IMR-90 (cell line): ENCODE measurements around the gene ACSL3. TPM values are rescaled to one million over a fixed set of nuclear protein-coding genes. Genes with fewer than 3 reads are reported as not detected.

ENCODE experiments used
- ATAC-seq: fragments of 200-7000 bp; cut with Tn5 transposase; 2 replicates; pipeline ENCODE4 v1.9.1; 2020; ENCODE audit warnings: low read depth, mild to moderate bottlenecking, moderate library complexity
- BruUV-seq: library from RNA; stranded (reverse); fragments of 400-500 nt; replicated peaks from 2 replicates; lab custom pipeline; 2021; lab: Mats Ljungman, UMichigan
- CTCF ChIA-PET: fragments of 300-600 bp; formaldehyde crosslinking; extraction: SDS; loops from one replicate; lab custom pipeline; 2021; ENCODE audit warnings: antibody characterized with exemption; lab: Yijun Ruan, JAX
- POLR2A ChIA-PET: fragments of 300-600 bp; sonication (Branson Sonifier 250); formaldehyde crosslinking; loops from one replicate; lab custom pipeline; 2022; ENCODE audit warnings: antibody characterized with exemption; ENCODE audit not compliant: unreplicated experiment; lab: Charles Lee
- DNase-seq: peaks from one replicate; pipeline ENCODE4 v3.0.0; 2013
- H2AFZ ChIP-seq: replicated peaks from 2 replicates; pipeline ENCODE3; 2013; ENCODE audit warnings: low read length, mild to moderate bottlenecking; ENCODE audit not compliant: poor library complexity
- H2AK5ac ChIP-seq: 2 replicates; pipeline ENCODE4 v1.6.1; 2013; ENCODE audit warnings: low read depth, low read length, inconsistent platforms
- H2AK9ac ChIP-seq: replicated peaks from 2 replicates; pipeline ENCODE3; 2013; ENCODE audit warnings: mild to moderate bottlenecking, low read depth, low read length, moderate library complexity; ENCODE audit not compliant: poor library complexity
- H2BK120ac ChIP-seq: 2 replicates; pipeline ENCODE4 v1.6.1; 2013; ENCODE audit warnings: low read depth, low read length, inconsistent platforms
- H2BK15ac ChIP-seq: 3 replicates; pipeline ENCODE4 v1.6.1; 2013; ENCODE audit warnings: low read depth, low read length, inconsistent platforms
- H2BK20ac ChIP-seq: 2 replicates; pipeline ENCODE4 v1.6.1; 2013; ENCODE audit warnings: low read depth, mild to moderate bottlenecking, inconsistent platforms, low read length, moderate library complexity
- H2BK5ac ChIP-seq: 2 replicates; pipeline ENCODE4 v1.6.1; 2013; ENCODE audit warnings: mild to moderate bottlenecking, low read depth, low read length, inconsistent platforms; ENCODE audit not compliant: poor library complexity, severe bottlenecking
- H3K14ac ChIP-seq: replicated peaks from 2 replicates; pipeline ENCODE4 v1.6.1; 2013; ENCODE audit warnings: low read depth, low read length, inconsistent platforms
- H3K18ac ChIP-seq: 2 replicates; pipeline ENCODE4 v1.6.1; 2013; ENCODE audit warnings: low read depth, low read length, control low read depth
- H3K23ac ChIP-seq: 2 replicates; pipeline ENCODE4 v1.6.1; 2013; ENCODE audit warnings: low read depth, low read length, inconsistent platforms
- H3K27ac ChIP-seq: 2 replicates; pipeline ENCODE4 v1.5.1; 2013; ENCODE audit warnings: mild to moderate bottlenecking, control low read depth, low read length; ENCODE audit not compliant: insufficient read depth
- H3K27me3 ChIP-seq: 2 replicates; pipeline ENCODE4 v1.6.1; 2013; ENCODE audit warnings: low read length; ENCODE audit not compliant: control insufficient read depth, insufficient read depth
- H3K36me3 ChIP-seq: 2 replicates; pipeline ENCODE4 v1.6.1; 2013; ENCODE audit warnings: low read length, mixed read lengths; ENCODE audit not compliant: control insufficient read depth, insufficient read depth
- H3K4ac ChIP-seq: 2 replicates; pipeline ENCODE4 v1.6.1; 2013; ENCODE audit warnings: low read depth, low read length, inconsistent platforms
- H3K4me1 ChIP-seq: 2 replicates; pipeline ENCODE4 v1.6.1; 2013; ENCODE audit warnings: low read length, mixed read lengths; ENCODE audit not compliant: control insufficient read depth, insufficient read depth
- H3K4me2 ChIP-seq: 2 replicates; pipeline ENCODE4 v1.6.1; 2013; ENCODE audit warnings: low read depth, mild to moderate bottlenecking, control low read depth, low read length, moderate library complexity
- H3K4me3 ChIP-seq: 2 replicates; pipeline ENCODE4 v1.5.1; 2013; ENCODE audit warnings: low read depth, mild to moderate bottlenecking, control low read depth, low read length, moderate library complexity; ENCODE audit not compliant: insufficient read depth
- H3K56ac ChIP-seq: 2 replicates; pipeline ENCODE4 v1.6.1; 2013; ENCODE audit warnings: low read length, inconsistent platforms; ENCODE audit not compliant: insufficient read depth; ENCODE audit errors: extremely low read depth
- H3K79me1 ChIP-seq, 2 experiments: 2 replicates each; pipeline ENCODE4 v1.6.1; 2013; ENCODE audit warnings: low read length in 2 of 2, inconsistent platforms in 1 of 2, low read depth in 1 of 2
- H3K9ac ChIP-seq: 2 replicates; pipeline ENCODE4 v1.6.1; 2013; ENCODE audit warnings: low read depth, low read length, control low read depth
- H3K9me1 ChIP-seq: 2 replicates; pipeline ENCODE4 v1.6.1; 2013; ENCODE audit warnings: low read length, inconsistent platforms; ENCODE audit not compliant: insufficient read depth
- H3K9me3 ChIP-seq: 2 replicates; pipeline ENCODE4 v1.6.1; 2013; ENCODE audit warnings: low read length; ENCODE audit not compliant: control insufficient read depth, insufficient read depth
- H4K20me1 ChIP-seq: 2 replicates; pipeline ENCODE4 v1.6.1; 2013; ENCODE audit warnings: low read length, inconsistent platforms; ENCODE audit not compliant: insufficient read depth
- H4K5ac ChIP-seq: 2 replicates; pipeline ENCODE4 v1.6.1; 2013; ENCODE audit warnings: mild to moderate bottlenecking, low read depth, low read length, control low read depth
- H4K8ac ChIP-seq, 2 experiments: 2 replicates each; pipeline ENCODE4 v1.6.1; 2013; ENCODE audit warnings: low read depth in 2 of 2, low read length in 2 of 2, control low read depth in 1 of 2, inconsistent platforms in 1 of 2
- H4K91ac ChIP-seq: 2 replicates; pipeline ENCODE4 v1.6.1; 2013; ENCODE audit warnings: low read depth, low read length, inconsistent platforms; ENCODE audit not compliant: insufficient read depth
- BHLHE40 ChIP-seq: fragments of 150-350 bp; IDR thresholded peaks from 2 replicates; pipeline ENCODE4 v1.6.1; 2016; ENCODE audit warnings: mild to moderate bottlenecking, low read depth, low read length
- CEBPB ChIP-seq: IDR thresholded peaks from 2 replicates; pipeline ENCODE4 v1.6.1; 2012; ENCODE audit warnings: low read depth, low read length, improper control_type of control experiment
- CHD1 ChIP-seq: IDR thresholded peaks from 2 replicates; pipeline ENCODE4 v1.6.1; 2012; ENCODE audit warnings: low read depth, low read length, improper control_type of control experiment
- MAFK ChIP-seq: IDR thresholded peaks from 2 replicates; pipeline ENCODE4 v1.6.1; 2012; ENCODE audit warnings: low read depth, low read length, improper control_type of control experiment
- MAZ ChIP-seq: IDR thresholded peaks from 2 replicates; pipeline ENCODE4 v1.6.1; 2012; ENCODE audit warnings: low read depth, mild to moderate bottlenecking, low read length, improper control_type of control experiment, moderate library complexity, borderline replicate concordance
- NFE2L2 ChIP-seq: fragments of 150-350 bp; IDR thresholded peaks from 2 replicates; pipeline ENCODE4 v1.6.1; 2016; ENCODE audit warnings: low read depth, mild to moderate bottlenecking, low read length
- RAD21 ChIP-seq: IDR thresholded peaks from 2 replicates; pipeline ENCODE4 v1.6.1; 2012; ENCODE audit warnings: low read length, improper control_type of control experiment
- RCOR1 ChIP-seq: IDR thresholded peaks from 2 replicates; pipeline ENCODE4 v1.6.1; 2012; ENCODE audit warnings: mild to moderate bottlenecking, low read length, improper control_type of control experiment; ENCODE audit not compliant: insufficient replicate concordance
- RFX5 ChIP-seq: IDR thresholded peaks from 2 replicates; pipeline ENCODE4 v1.8.0; 2012; ENCODE audit warnings: low read depth, mild to moderate bottlenecking, low read length, moderate library complexity
- USF2 ChIP-seq: fragments of 150-350 bp; IDR thresholded peaks from 2 replicates; pipeline ENCODE4 v1.6.1; 2017; ENCODE audit warnings: mild to moderate bottlenecking, antibody characterized with exemption, low read length, low read depth
- WGBS, 2 experiments: methylation state at CpG; one replicate each; pipeline versions ENCODE4 v1.1.5 to v1.1.7; 2013; ENCODE audit warnings: missing lambda C conversion rate in 2 of 2; ENCODE audit not compliant: insufficient read length in 1 of 2; ENCODE audit errors: extremely low coverage in 2 of 2; 5-methylcytosine and 5-hydroxymethylcytosine counted together
- dilution Hi-C: fragments of 300-500 bp; cut with HindIII; formaldehyde crosslinking; loops from one replicate; pipeline ENCODE4 v1.14.3; 2018; ENCODE audit warnings: low sequenced_read_pairs; ENCODE audit not compliant: unreplicated experiment
- in situ Hi-C: fragments of 300-500 bp; cut with MboI; formaldehyde crosslinking; loops from 3 replicates; pipeline ENCODE4 v1.14.3; 2019; ENCODE audit warnings: low sequenced_read_pairs, inconsistent platforms, mixed read lengths
- intact Hi-C: fragments of 100-400 bp; cut with micrococcal nuclease; formaldehyde crosslinking; loops from 2 replicates; pipeline ENCODE4 v1.10.0; 2022
- polyA plus RNA-seq, 3 experiments: library from polyadenylated mRNA; depleted of rRNA; stranded (reverse); fragments of >200 nt; gene quantifications; 2 replicates each; pipeline ENCODE4 v1.2.3, GENCODE V29; 2012; ENCODE audit warnings: low replicate concordance in 1 of 3
- total RNA-seq: library from RNA; depleted of rRNA; stranded (reverse); fragments of >200 nt; gene quantifications from 2 replicates; pipeline ENCODE4 v1.2.3, GENCODE V29; 2012
- TF ChIP-seq, protein P1 (sequence below): fragments of 150-350 bp; IDR thresholded peaks from 2 replicates; pipeline ENCODE4 v1.6.1; 2016; ENCODE audit warnings: low read depth, mild to moderate bottlenecking, low read length, moderate library complexity, borderline replicate concordance
- TF ChIP-seq, protein P2 (sequence below): conservative IDR thresholded peaks from 2 replicates; pipeline ENCODE4 v1.5.1; 2012; ENCODE audit warnings: mild to moderate bottlenecking, low read depth, low read length, improper control_type of control experiment

The ACSL3 gene
- total and polyA plus RNA-seq, 2 of the 4 experiments (the other 2 are of a cell fraction), result 31.0 to 84.2 TPM

DNA sequence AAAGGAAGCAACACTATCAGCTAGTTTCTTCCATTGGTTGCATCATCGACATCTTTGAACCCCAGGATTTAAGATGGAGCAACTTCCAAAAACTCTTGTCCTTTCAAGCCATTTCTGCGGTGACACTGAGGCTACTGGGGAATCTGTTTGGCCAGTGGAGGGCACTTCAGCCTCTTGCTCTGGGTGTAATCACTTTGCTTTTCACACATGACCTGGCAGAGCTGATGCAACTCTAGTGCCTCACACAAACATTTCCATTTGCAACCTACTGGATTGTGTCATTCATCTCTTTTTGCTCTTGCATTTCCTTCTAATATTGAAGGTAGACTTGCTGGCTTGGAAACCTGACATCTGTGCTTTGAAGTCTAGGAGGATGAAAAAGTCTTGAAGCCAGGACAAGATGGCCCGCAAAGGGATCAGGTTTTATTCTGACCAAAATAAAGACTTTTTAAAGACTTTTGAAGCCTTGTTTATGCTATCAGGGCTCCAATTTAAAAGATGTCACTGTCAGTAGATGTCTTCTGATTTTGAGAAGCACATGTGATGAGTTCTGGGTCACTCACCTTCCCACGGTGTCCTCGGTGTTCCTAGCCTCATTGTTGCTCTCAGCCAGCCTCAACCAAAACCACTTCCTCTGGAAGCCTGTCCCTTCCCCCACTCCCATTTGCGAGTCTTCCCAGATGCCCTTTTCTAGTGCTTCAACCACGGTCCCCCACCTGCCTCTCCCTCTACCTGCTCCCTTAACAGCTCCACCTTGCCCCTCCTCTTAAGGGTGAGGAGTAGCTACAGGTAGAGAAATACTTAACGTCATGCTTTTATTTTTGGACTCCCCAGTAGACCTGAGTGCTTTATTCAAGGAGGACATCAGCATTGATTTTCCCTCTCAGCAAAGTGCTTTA lies 121.4 kb downstream of the ACSL3 start:
- Histone ChIP-seq H3K4me1 (peaks cover 5% of the 10 kb centered on the region; the same call in 1 of the 2 replicates), H3K4me3 (no peak overlapping the region), H2AK5ac (peak overlapping the region; percentile 46), H3K4ac (peak overlapping the region; percentile 62), H3K79me1 (no peaks in the 10 kb centered on the region), H4K91ac (peak overlapping the region; percentile 88), H3K14ac (peak overlapping the region; percentile 54), H3K9me3 (peaks cover 3% of the 10 kb centered on the region; the same call in 1 of the 2 replicates), H2AK9ac (no peak overlapping the region), H3K4me2 (no peak overlapping the region), H3K56ac (no peak overlapping the region), H3K36me3 (no peaks in the 10 kb centered on the region), H2BK120ac (peak overlapping the region; percentile 52), H2BK20ac (peak overlapping the region; percentile 77), H2BK5ac (no peak overlapping the region), H3K9ac (no peak overlapping the region), H4K20me1 (no peaks in the 10 kb centered on the region), H3K9me1 (no peaks in the 10 kb centered on the region), H3K27me3 (no peaks in the 10 kb centered on the region), H2AFZ (peak overlapping the region; percentile 39), H4K5ac (0 out of 2 replicates have a peak overlapping the region, but pooled peaks have one; percentile 3), H3K27ac (no peak overlapping the region), H3K18ac (peak overlapping the region; percentile 8), H3K23ac (peak overlapping the region; percentile 31; the same call in 1 of the 2 replicates), H4K8ac (peak overlapping the region; percentile 38 to 73; a peak in 3 of 4 replicates), H2BK15ac (peak overlapping the region; percentile 72; the same call in 2 of the 3 replicates)
- in situ Hi-C loops (no loop called here), dilution Hi-C loops (no loop called here), intact Hi-C loops (loop anchor here (1.0 to 10.0 kb wide), 7 partner anchors 70 to 713 kb away; partner anchors contain the start of genes KCNE4 and SCG2)
- ATAC-seq (peak; percentile 95), DNase-seq (peak; percentile 89)
- no CpG with 5 or more reads among the region's 8 CpGs for WGBS, 2 experiments
- CTCF ChIA-PET, result interaction anchor here (0.6 to 2.6 kb wide), 6 partner anchors 10 to 411 kb away, joined by 3 to 14 read pairs (median 4); no protein-coding TSS in a partner anchor
- BruUV-seq, result no TSS peak
- POLR2A ChIA-PET, result interaction anchor here (0.5 kb wide), 1 partner anchor 57 kb away, joined by 5 read pairs; no protein-coding TSS in a partner anchor
- TF ChIP-seq BHLHE40 (peak; percentile 62; the same call in 1 of the 2 replicates), CHD1 (no peak), RCOR1 (no peak), NFE2L2 (no peak), MAZ (no peak), CEBPB (peak; percentile 96), RFX5 (no peak), RAD21 (peak; percentile 85), USF2 (peak; percentile 66; the same call in 1 of the 2 replicates), MAFK (no peak)
- TF ChIP-seq, protein P1, sequence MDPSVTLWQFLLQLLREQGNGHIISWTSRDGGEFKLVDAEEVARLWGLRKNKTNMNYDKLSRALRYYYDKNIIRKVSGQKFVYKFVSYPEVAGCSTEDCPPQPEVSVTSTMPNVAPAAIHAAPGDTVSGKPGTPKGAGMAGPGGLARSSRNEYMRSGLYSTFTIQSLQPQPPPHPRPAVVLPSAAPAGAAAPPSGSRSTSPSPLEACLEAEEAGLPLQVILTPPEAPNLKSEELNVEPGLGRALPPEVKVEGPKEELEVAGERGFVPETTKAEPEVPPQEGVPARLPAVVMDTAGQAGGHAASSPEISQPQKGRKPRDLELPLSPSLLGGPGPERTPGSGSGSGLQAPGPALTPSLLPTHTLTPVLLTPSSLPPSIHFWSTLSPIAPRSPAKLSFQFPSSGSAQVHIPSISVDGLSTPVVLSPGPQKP, result no peak
- TF ChIP-seq, protein P2, sequence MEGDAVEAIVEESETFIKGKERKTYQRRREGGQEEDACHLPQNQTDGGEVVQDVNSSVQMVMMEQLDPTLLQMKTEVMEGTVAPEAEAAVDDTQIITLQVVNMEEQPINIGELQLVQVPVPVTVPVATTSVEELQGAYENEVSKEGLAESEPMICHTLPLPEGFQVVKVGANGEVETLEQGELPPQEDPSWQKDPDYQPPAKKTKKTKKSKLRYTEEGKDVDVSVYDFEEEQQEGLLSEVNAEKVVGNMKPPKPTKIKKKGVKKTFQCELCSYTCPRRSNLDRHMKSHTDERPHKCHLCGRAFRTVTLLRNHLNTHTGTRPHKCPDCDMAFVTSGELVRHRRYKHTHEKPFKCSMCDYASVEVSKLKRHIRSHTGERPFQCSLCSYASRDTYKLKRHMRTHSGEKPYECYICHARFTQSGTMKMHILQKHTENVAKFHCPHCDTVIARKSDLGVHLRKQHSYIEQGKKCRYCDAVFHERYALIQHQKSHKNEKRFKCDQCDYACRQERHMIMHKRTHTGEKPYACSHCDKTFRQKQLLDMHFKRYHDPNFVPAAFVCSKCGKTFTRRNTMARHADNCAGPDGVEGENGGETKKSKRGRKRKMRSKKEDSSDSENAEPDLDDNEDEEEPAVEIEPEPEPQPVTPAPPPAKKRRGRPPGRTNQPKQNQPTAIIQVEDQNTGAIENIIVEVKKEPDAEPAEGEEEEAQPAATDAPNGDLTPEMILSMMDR, result peak; percentile 81
